SK-MEL-5 (cell line): ENCODE measurements around the gene AQP5. TPM values are rescaled to one million over a fixed set of nuclear protein-coding genes. Genes with fewer than 3 reads are reported as not detected.

Experiments used
- DNase-seq: peaks from one replicate; pipeline ENCODE4 v3.0.0-alpha.2; 2016; ENCODE audit warnings: low read depth, low spot score
- in situ Hi-C: cut with HindIII; loops from 2 replicates; pipeline ENCODE4 v1.10.0; 2016; ENCODE audit warnings: low sequenced_read_pairs, high pct_unique_total_duplicates, low pct_unique_long_range_greater_than_20kb
- total RNA-seq: library from RNA; depleted of rRNA; stranded (reverse); fragments of >200 nt; shearing (Covaris generic); gene quantifications from 2 replicates; pipeline ENCODE4 v1.2.3, GENCODE V29; 2014

AQP5 gene
- total RNA-seq, 1 experiment from 2014 or later: not detected

GRCh38 chr12:49969651-49970429, 8.2 kb downstream of the AQP5 start:
- DNase-seq: no peak
- in situ Hi-C loops: no loop called here

- DNase-seq: no peak
- in situ Hi-C loops: no loop called here
These were observed 9.0 kb downstream of the AQP5 start for GRCh38 chr12:49970658-49971057.

- in situ Hi-C loops: no loop called here
These were observed 9.5 kb downstream of the AQP5 start for GRCh38 chr12:49971141-49971540.

GRCh38 chr12:49972129-49972528, 10.5 kb downstream of the AQP5 start:
- DNase-seq: no peak
- in situ Hi-C loops: no loop called here

More at GRCh38 chr12:49971141-49971540, 9.5 kb downstream of the AQP5 start:
- DNase-seq: no peak

- DNase-seq: no peak
- in situ Hi-C loops: no loop called here
These were observed 11.1 kb downstream of the AQP5 start, which contains the start of gene AQP6 for GRCh38 chr12:49972641-49973360. Gene AQP6 (plus strand): TSS chr12:49972947. CDS start chr12:49973174, 227 bp downstream.

DNA sequence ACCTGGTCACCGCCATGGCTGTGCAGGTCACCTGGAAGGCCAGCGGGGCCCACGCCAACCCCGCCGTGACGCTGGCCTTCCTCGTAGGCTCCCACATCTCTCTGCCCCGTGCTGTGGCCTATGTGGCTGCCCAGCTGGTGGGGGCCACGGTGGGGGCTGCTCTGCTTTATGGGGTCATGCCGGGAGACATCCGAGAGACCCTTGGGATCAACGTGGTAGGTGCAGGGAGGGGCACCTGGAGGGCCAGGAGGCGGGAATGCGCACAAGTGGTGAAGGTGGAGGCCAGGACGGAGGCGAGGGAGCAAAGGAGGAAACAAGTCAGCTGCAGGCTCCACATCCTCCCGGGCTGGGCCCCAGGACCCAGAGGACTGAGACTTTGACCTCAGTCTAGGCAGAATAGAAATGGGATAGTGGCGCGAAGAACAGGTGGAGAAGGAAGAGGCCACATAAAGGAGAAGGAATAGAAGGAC, 11.7 kb downstream of the AQP5 start:
- no peak for DNase-seq
- in situ Hi-C loops: no loop called here

DNA sequence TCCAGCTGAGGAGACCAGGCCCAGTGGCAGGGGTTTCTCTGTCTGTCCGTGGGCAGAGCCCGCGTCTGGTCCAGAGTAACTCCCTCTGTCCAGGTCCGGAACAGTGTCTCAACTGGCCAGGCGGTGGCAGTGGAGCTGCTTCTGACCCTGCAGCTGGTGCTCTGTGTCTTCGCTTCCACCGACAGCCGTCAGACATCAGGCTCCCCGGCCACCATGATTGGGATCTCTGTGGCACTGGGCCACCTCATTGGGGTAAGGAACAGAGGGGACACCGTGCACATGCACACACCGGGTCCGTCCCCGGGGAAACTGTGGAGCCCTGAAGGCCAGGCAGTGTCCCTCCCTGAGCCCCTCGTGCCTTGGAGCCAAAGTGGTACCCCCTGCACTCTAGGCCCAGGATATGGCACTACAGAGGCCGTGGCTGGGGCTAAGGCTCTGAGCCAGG, 12.6 kb downstream of the AQP5 start:
- peak; percentile 77 for DNase-seq
- in situ Hi-C loops: no loop called here

DNA sequence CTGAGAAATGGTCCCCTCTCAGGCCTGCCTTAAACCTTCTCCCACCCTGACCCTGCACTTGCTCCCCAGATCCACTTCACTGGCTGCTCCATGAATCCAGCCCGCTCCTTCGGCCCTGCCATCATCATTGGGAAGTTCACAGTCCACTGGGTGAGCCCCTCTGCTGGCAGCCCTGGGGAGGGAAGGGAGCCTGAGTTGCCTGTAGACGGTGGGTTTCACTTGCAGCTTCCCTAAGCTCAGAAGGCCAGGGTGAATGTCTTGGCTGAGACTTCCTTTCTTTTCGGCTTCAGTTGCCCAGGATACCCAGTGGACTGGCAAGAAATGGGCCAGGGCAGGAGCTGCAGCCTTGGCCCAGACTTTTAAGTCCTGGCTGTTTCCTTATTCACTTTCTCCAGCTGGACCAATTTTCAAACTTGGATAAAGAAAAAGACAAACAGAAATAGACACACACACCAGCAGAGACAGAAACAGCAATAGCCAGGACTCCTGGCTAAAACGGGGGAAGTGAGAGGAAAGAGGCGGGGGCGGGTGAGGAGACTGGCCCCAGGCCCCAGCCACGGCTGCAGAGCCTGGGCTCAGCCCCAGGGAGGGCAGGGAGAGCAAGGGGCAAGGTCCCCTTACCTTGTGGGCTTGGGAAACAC, 13.1 kb downstream of the AQP5 start:
- DNase-seq: no peak
- in situ Hi-C loops: no loop called here

DNA sequence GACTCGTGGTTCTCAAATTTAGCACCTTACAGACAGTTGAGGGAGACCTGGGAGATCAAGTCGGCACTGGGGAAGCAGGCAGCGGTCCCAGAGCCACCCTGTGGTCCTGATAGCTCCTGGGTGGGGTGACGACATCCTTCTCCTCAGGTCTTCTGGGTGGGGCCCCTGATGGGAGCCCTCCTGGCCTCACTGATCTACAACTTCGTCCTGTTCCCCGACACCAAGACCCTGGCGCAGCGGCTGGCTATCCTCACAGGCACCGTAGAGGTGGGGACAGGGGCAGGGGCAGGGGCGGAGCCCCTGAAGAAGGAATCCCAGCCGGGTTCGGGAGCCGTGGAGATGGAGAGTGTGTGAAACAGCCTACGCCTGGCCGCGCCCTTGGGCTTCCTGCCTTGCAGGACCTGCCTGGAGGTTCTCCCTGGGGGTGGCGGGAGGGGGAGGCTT, 13.7 kb downstream of the AQP5 start:
- DNase-seq: no peak
- in situ Hi-C loops: no loop called here

DNA sequence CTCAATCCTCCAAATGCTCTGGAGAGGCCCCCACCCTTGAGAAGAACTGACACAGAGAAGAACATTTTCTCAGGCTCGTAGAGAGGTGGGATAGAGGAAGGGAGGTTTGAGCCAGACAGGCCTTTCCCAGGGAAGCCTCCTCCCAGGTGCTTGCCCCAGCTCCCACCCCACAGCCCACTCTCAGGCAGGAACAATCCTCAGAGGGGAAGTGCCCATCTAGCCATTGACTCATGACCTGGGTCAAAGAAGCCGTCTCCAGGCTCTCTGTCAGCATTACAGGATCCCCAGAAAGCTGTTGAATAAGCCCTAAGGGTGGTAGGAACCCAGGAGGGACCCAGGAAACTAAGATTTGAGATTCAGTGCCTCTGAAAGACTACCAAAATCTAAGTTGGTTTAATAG, 14.9 kb downstream of the AQP5 start:
- in situ Hi-C loops: no loop called here
- no peak for DNase-seq

GRCh38 chr12:49978125-49978524, 16.5 kb downstream of the AQP5 start:
- in situ Hi-C loops: no loop called here
- no peak for DNase-seq

- in situ Hi-C loops: no loop called here
- DNase-seq: no peak
These were observed 17.4 kb downstream of the AQP5 start for GRCh38 chr12:49979016-49979586.

DNA sequence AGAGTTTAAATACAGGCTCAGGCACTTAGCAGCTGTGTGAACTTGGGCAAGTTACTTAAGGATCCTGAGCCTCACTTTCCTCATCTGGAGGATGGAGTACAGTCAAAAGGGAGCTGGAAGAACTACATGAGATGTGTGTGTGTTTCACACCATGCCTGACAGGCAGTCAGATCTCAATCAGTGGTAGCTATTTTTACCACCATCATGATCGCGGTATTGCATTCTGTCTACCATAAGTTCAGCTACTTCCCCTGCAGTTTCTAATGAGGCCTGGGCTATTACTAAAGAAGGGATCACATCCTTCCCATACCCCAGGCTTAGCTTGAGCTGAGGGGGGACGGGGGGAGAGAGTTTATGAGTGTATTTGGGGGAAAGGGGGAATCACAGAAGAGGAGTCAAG, 18.1 kb downstream of the AQP5 start:
- no peak for DNase-seq
- in situ Hi-C loops: no loop called here

DNA sequence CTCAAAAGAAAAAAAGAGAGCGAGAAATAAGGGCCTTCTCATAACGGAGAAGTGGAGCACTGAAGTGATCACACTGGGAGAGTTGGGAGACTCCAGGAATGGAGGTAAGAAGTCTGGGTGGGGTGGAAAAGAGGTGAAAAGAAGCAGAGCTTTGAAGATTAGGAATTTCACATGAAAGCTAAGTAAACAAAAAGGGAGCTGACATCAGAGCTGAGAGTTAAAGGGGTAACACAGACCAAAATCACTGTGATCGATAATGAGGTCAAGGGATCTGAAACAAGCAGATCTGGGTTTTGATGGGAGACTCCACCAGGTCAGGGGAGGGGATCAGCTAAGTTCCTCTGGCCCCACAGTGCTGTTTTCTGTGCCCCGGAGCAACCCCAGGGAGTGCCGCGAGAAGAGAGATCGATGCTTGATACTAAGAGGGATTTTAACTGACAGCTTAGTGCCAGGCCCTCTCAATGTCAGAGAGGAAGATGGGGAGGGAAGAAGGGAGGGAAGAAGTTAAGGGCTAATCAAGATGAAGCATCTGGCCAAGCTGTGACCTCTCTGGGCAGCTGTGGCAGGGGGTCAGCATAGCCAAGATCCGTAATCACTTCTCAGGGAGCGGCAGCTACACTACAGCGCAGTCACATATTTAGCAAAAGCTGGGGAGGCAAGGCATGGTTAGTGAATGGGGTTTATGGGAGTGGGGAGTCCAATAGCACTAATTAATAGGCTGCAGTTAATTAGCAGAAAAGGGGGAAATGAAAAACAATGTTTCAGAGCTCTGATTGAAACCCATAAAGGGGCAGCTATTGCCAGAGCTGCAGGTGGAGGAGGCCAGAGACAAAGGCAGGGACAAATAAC, 19.1 kb downstream of the AQP5 start:
- in situ Hi-C loops: no loop called here

GRCh38 chr12:49982246-49983087, 20.8 kb downstream of the AQP5 start:
- DNase-seq: no peak
- in situ Hi-C loops: no loop called here

More for the DNA sequence above, 19.1 kb downstream of the AQP5 start:
- DNase-seq: no peak

- in situ Hi-C loops: no loop called here
- peak; percentile 22 for DNase-seq
These were observed 22.2 kb downstream of the AQP5 start for GRCh38 chr12:49983892-49984291.
